OCI-LY1 (cell line): ENCODE measurements around the gene STK32C.

Source experiments
- EZH2 ChIP-seq: fragments of 200-600 bp; sonication (generic), shearing (Covaris generic); IDR thresholded peaks from 2 replicates; pipeline ENCODE4 v1.8.0; 2017; ENCODE audit warnings: borderline replicate concordance, mixed run types, mild to moderate bottlenecking, antibody characterized with exemption, low read length, moderate library complexity, mixed read lengths
- TF ChIP-seq, protein P1 (sequence below): fragments of 200-600 bp; sonication (generic), shearing (Covaris generic); IDR thresholded peaks from 2 replicates; pipeline ENCODE4 v1.5.1; 2017; ENCODE audit warnings: mild to moderate bottlenecking, antibody characterized with exemption, low read length, moderate library complexity, mixed read lengths

DNA sequence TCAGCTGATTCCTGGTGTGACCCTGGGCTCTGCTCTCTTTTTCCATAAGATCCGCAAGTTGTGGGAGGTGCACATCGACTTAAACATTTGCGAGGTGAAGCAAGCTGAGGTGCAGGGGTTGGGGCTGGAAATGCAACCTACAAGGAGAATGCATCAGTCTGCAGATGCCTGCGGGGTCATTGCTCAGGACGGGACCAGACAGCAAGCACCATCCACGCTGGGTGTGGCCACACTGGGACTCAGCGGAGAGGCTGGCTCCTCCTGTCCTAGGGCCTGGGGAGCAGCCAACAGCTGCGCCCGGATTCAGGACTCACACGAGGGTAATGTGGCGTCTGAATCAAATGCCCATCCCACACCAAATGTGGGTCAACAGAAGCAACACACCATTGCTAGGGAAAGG lies 33.8 kb downstream of the STK32C start:
- TF ChIP-seq, protein P1, sequence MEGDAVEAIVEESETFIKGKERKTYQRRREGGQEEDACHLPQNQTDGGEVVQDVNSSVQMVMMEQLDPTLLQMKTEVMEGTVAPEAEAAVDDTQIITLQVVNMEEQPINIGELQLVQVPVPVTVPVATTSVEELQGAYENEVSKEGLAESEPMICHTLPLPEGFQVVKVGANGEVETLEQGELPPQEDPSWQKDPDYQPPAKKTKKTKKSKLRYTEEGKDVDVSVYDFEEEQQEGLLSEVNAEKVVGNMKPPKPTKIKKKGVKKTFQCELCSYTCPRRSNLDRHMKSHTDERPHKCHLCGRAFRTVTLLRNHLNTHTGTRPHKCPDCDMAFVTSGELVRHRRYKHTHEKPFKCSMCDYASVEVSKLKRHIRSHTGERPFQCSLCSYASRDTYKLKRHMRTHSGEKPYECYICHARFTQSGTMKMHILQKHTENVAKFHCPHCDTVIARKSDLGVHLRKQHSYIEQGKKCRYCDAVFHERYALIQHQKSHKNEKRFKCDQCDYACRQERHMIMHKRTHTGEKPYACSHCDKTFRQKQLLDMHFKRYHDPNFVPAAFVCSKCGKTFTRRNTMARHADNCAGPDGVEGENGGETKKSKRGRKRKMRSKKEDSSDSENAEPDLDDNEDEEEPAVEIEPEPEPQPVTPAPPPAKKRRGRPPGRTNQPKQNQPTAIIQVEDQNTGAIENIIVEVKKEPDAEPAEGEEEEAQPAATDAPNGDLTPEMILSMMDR, result no peak
- no peak for TF ChIP-seq EZH2
